Measurements from ENCODE around the gene ATOH1. TPM values are rescaled to one million over a fixed set of nuclear protein-coding genes. Genes with fewer than 3 reads are reported as not detected.

Gene ATOH1
- total and polyA plus RNA-seq, 4 donors = 3.0 TPM; not detected in 3

DNA sequence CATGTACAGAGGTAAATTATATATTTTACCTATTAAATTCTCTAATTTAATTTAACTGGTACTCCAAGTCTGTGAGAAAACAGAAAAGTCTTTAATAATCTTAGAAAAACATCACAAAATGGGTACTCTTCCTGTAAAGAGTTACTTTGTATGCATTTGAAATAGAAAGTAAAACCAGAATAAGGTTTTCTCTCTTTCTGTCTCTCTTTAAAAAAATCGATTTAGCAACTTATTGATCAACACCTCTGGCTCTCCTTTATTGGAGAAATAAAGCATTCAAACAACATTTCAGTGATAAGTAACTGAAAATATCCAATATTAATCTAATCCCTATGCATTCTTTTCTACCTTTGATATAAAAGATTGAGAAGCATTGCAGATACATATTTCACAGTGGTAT, 27.4 kb downstream of the ATOH1 start:
- H3K4me1 ChIP-seq (ENCODE audit: control insufficient read depth in 1 of 2, insufficient read depth in 2 of 2, low read length in 2 of 2) = no peaks in the 10 kb centered on the region
- H3K27ac ChIP-seq (ENCODE audit: low read depth in 1 of 2, low read length in 2 of 2) = no peak overlapping the region
- no peak for ATAC-seq (ENCODE audit: low FRiP score)
- no peaks in the 10 kb centered on the region for H3K36me3 ChIP-seq (ENCODE audit: control insufficient read depth in 1 of 2, insufficient read depth in 2 of 2, low read length in 1 of 2)
- H3K27me3 ChIP-seq (ENCODE audit: control insufficient read depth in 1 of 2, insufficient read depth in 2 of 2, low read length in 1 of 2) = no peaks in the 10 kb centered on the region
- no peak overlapping the region for H3K4me3 ChIP-seq (ENCODE audit: low read length in 2 of 2)
- no peak for DNase-seq
- WGBS, 2 donors = 15 to 24% methylated on average over 1 of the region's 1 CpG
- intact Hi-C loops (cut with DNase I) = no loop called here
- H3K9me3 ChIP-seq (ENCODE audit: control insufficient read depth, low read length) = no peaks in the 10 kb centered on the region

DNA sequence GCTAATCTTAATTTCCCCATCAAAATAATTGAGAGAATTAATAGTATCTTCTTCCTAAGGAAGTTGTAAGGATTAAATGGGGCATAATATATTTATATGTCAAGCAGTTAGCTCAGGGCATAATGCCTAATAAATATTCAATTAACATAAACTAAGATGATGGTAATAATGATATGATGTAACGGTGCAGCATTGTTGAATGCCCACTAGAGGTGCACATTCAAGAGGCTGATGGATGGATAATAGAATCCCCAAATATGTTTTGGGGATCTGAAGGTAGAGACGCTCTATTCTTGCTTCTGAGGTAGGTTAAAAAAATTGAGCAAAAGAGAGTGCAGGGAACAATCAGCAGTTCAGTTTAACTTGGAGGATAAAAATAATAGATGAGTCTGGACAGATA, 37.1 kb downstream of the ATOH1 start:
- Histone ChIP-seq H3K27ac (ENCODE audit: low read depth in 1 of 2, low read length in 2 of 2) (no peak overlapping the region), H3K9me3 (ENCODE audit: control insufficient read depth, low read length) (no peaks in the 10 kb centered on the region), H3K4me1 (ENCODE audit: control insufficient read depth in 1 of 2, insufficient read depth in 2 of 2, low read length in 2 of 2) (no peaks in the 10 kb centered on the region), H3K36me3 (ENCODE audit: control insufficient read depth in 1 of 2, insufficient read depth in 2 of 2, low read length in 1 of 2) (no peaks in the 10 kb centered on the region), H3K4me3 (ENCODE audit: low read length in 2 of 2) (no peak overlapping the region), H3K27me3 (ENCODE audit: control insufficient read depth in 1 of 2, insufficient read depth in 2 of 2, low read length in 1 of 2) (no peaks in the 10 kb centered on the region)
- ATAC-seq (ENCODE audit: low FRiP score) (no peak), DNase-seq (no peak)
- intact Hi-C loops (cut with DNase I) = no loop called here
- 88 to 94% methylated on average over 2 of the region's 2 CpGs for WGBS, 2 donors

DNA sequence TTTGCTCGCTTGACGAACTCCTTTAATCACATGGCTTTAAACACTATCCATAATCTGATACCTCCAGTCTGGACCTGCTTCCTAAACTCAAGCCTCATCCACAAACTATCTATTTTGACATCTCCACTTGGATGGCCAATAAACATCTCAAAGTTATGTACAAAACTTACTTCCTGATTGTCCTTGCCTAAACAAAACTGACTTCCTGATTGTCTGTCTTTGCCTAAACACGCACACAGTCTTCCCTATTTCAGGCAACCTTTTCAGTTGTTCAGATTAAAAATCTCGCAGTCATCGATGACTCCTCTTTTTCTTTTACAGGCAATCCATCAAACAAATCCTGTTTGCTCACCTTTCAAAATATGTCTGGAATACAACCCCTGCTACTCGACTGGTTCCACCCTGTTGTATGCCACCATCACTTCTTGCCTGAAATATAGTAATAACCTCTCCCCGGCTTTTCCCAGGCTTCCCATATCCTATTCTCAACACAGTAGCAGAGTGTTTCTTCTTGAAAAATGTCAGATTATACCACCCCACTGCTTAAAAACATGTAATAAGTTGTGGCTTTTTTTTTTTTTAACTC, 39.0 kb downstream of the ATOH1 start:
- Histone ChIP-seq H3K4me3 (ENCODE audit: low read length in 2 of 2) (no peak overlapping the region), H3K36me3 (ENCODE audit: control insufficient read depth in 1 of 2, insufficient read depth in 2 of 2, low read length in 1 of 2) (no peaks in the 10 kb centered on the region), H3K9me3 (ENCODE audit: control insufficient read depth, low read length) (no peaks in the 10 kb centered on the region), H3K27ac (ENCODE audit: low read depth in 1 of 2, low read length in 2 of 2) (no peak overlapping the region), H3K27me3 (ENCODE audit: control insufficient read depth in 1 of 2, insufficient read depth in 2 of 2, low read length in 1 of 2) (no peaks in the 10 kb centered on the region), H3K4me1 (ENCODE audit: control insufficient read depth in 1 of 2, insufficient read depth in 2 of 2, low read length in 2 of 2) (no peaks in the 10 kb centered on the region)
- WGBS, 2 donors = 82 to 83% methylated on average over 7 of the region's 7 CpGs
- intact Hi-C loops (cut with DNase I) = no loop called here
- no peak for ATAC-seq (ENCODE audit: low FRiP score)
- DNase-seq = no peak

DNA sequence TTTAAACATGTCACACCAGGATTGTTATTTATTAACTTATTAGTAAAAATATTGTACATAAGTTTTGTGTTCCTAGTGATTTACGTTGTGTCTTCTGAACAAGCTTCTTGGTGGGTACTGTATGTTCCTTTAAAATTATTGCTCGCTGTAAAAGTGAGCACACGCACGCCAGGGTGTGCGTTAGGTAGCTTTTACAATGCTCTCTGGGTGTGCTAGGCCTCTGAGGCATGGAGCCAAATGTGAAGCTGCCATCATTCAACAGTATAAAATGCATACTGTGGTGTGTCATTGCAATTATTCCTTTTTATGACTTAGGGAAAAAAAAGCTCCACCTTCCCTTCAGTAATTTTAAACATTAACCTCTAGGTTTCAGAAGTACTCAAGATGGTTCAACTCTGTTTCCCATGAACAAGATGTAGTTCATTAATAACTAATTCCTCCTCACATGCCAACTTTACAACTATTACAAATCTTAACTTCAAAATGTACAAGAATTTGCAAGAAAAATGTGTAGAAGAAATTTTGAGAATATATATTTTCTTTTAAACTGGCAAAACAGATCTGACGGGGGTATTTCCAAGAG, 42.4 kb downstream of the ATOH1 start:
- Histone ChIP-seq H3K27ac (ENCODE audit: low read depth in 1 of 2, low read length in 2 of 2) (no peak overlapping the region), H3K36me3 (ENCODE audit: control insufficient read depth in 1 of 2, insufficient read depth in 2 of 2, low read length in 1 of 2) (no peaks in the 10 kb centered on the region), H3K9me3 (ENCODE audit: control insufficient read depth, low read length) (no peaks in the 10 kb centered on the region), H3K4me3 (ENCODE audit: low read length in 2 of 2) (no peak overlapping the region), H3K27me3 (ENCODE audit: control insufficient read depth in 1 of 2, insufficient read depth in 2 of 2, low read length in 1 of 2) (no peaks in the 10 kb centered on the region), H3K4me1 (ENCODE audit: control insufficient read depth in 1 of 2, insufficient read depth in 2 of 2, low read length in 2 of 2) (no peaks in the 10 kb centered on the region)
- ATAC-seq (ENCODE audit: low FRiP score) (no peak), DNase-seq (no peak)
- intact Hi-C loops (cut with DNase I) = no loop called here
- 53 to 58% methylated on average over 6 of the region's 6 CpGs for WGBS, 2 donors

DNA sequence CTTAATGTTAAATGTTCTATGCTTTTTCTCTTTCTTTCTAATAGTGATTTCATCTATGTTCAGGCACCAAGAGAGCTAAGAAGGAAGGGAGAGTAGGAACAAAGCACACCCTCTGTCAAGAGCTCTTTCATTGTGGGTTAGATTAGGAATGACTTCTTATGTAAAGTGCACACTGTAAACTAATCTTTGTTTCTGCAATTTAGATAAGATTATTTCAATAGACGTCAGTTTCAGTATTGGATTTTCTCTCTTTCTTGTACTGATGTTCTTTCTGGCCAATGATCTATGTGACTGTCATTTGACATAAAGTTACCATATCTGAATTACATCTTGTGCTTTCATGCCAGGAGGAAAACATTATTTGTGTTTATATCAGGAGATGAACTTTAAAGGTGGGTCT, 48.2 kb downstream of the ATOH1 start:
- 44 to 56% methylated on average over 1 of the region's 1 CpG for WGBS, 2 donors
- Histone ChIP-seq H3K27me3 (ENCODE audit: control insufficient read depth in 1 of 2, insufficient read depth in 2 of 2, low read length in 1 of 2) (no peaks in the 10 kb centered on the region), H3K4me1 (ENCODE audit: control insufficient read depth in 1 of 2, insufficient read depth in 2 of 2, low read length in 2 of 2) (no peaks in the 10 kb centered on the region), H3K36me3 (ENCODE audit: control insufficient read depth in 1 of 2, insufficient read depth in 2 of 2, low read length in 1 of 2) (no peaks in the 10 kb centered on the region), H3K9me3 (ENCODE audit: control insufficient read depth, low read length) (no peaks in the 10 kb centered on the region), H3K4me3 (ENCODE audit: low read length in 2 of 2) (no peak overlapping the region), H3K27ac (ENCODE audit: low read depth in 1 of 2, low read length in 2 of 2) (no peak overlapping the region)
- no peak for DNase-seq
- intact Hi-C loops (cut with DNase I) = no loop called here
- no peak for ATAC-seq (ENCODE audit: low FRiP score)

DNA sequence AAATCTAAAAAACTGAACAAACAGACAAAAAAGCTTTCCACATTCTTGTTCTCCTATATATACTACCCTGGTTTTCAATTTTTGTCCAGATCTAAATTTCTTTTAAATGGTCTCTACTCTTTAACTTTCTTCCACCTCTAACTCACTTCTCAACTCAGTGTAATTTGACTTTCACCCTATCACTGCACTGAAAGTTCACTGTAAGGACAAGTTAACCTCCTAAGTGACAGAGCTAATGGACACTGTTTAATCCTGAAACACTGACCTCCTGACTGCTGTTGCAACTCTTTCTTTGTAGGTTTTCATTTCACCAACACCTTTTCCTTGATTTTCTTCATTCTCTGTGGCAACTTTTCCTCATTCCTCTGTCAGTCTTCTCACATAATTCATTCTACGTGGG, 50.0 kb downstream of the ATOH1 start:
- Histone ChIP-seq H3K36me3 (ENCODE audit: control insufficient read depth in 1 of 2, insufficient read depth in 2 of 2, low read length in 1 of 2) (no peaks in the 10 kb centered on the region), H3K27ac (ENCODE audit: low read depth in 1 of 2, low read length in 2 of 2) (no peak overlapping the region), H3K9me3 (ENCODE audit: control insufficient read depth, low read length) (no peaks in the 10 kb centered on the region), H3K4me1 (ENCODE audit: control insufficient read depth in 1 of 2, insufficient read depth in 2 of 2, low read length in 2 of 2) (no peaks in the 10 kb centered on the region), H3K27me3 (ENCODE audit: control insufficient read depth in 1 of 2, insufficient read depth in 2 of 2, low read length in 1 of 2) (no peaks in the 10 kb centered on the region), H3K4me3 (ENCODE audit: low read length in 2 of 2) (no peak overlapping the region)
- intact Hi-C loops (cut with DNase I) = no loop called here
- WGBS, 2 donors = 51 to 54% methylated on average over 1 of the region's 1 CpG
- no peak for ATAC-seq (ENCODE audit: low FRiP score)
- DNase-seq = no peak

DNA sequence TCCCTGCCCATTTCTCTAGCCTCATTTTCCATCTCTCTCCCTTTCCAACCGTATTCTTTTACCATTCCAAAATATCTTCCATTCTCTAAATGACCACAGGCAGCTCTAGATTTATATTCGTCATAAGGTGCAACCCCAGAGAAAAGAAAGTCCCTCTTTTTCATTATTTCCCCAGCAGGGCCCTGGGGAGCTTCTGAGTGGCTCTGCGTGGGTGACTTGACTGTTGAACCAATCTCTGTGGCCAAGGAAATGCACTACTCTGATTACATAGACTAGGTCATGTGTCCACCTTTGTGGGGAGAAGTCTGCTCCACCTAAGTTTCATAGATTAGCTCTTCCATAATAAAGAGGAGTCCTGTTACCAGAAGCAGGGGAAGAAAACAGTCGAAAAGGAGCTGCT, 51.4 kb downstream of the ATOH1 start:
- Histone ChIP-seq H3K9me3 (ENCODE audit: control insufficient read depth, low read length) (no peaks in the 10 kb centered on the region), H3K36me3 (ENCODE audit: control insufficient read depth in 1 of 2, insufficient read depth in 2 of 2, low read length in 1 of 2) (no peaks in the 10 kb centered on the region), H3K27ac (ENCODE audit: low read depth in 1 of 2, low read length in 2 of 2) (no peak overlapping the region), H3K27me3 (ENCODE audit: control insufficient read depth in 1 of 2, insufficient read depth in 2 of 2, low read length in 1 of 2) (no peaks in the 10 kb centered on the region), H3K4me1 (ENCODE audit: control insufficient read depth in 1 of 2, insufficient read depth in 2 of 2, low read length in 2 of 2) (no peaks in the 10 kb centered on the region), H3K4me3 (ENCODE audit: low read length in 2 of 2) (no peak overlapping the region)
- 75 to 83% methylated on average over 4 of the region's 4 CpGs for WGBS, 2 donors
- intact Hi-C loops (cut with DNase I) = no loop called here
- ATAC-seq (ENCODE audit: low FRiP score) (no peak), DNase-seq (no peak)
